Smooth muscle cell (in vitro differentiated cells): ENCODE results near the gene TAAR6. TPM values are rescaled to one million over a fixed set of nuclear protein-coding genes. Genes with fewer than 3 reads are reported as not detected.

Experiments
- DNase-seq: peaks from one replicate; lab custom pipeline; 2025; ENCODE audit not compliant: unreplicated experiment; lab: John Stamatoyannopoulos, UW
- H2AFZ ChIP-seq: fragments of 200-600 bp; sonication (generic); 2 replicates; pipeline ENCODE4 v1.6.0; 2016; ENCODE audit warnings: antibody characterized with exemption, low read depth, mild to moderate bottlenecking
- H3F3A ChIP-seq: fragments of 200-600 bp; sonication (generic); 2 replicates; pipeline ENCODE4 v1.6.0; 2017; ENCODE audit warnings: antibody characterized with exemption, low read depth
- H3K27ac ChIP-seq: fragments of 200-600 bp; sonication (generic); 2 replicates; pipeline ENCODE4 v1.5.1; 2016; ENCODE audit warnings: low read depth, mild to moderate bottlenecking
- H3K27me3 ChIP-seq: fragments of 200-600 bp; sonication (generic); 2 replicates; pipeline ENCODE4 v1.6.1; 2016; ENCODE audit warnings: low read depth, mild to moderate bottlenecking
- H3K36me3 ChIP-seq: fragments of 200-600 bp; sonication (generic); 2 replicates; pipeline ENCODE4 v1.5.1; 2016; ENCODE audit warnings: low read depth
- H3K4me1 ChIP-seq: fragments of 200-600 bp; sonication (generic); 2 replicates; pipeline ENCODE4 v1.5.1; 2016; ENCODE audit warnings: low read depth
- H3K4me2 ChIP-seq: fragments of 200-600 bp; sonication (generic); 2 replicates; pipeline ENCODE4 v1.6.0; 2016; ENCODE audit warnings: mild to moderate bottlenecking
- H3K4me3 ChIP-seq: fragments of 200-600 bp; sonication (generic); 2 replicates; pipeline ENCODE4 v1.5.1; 2016; ENCODE audit warnings: mild to moderate bottlenecking
- H3K79me2 ChIP-seq: fragments of 200-600 bp; sonication (generic); 2 replicates; pipeline ENCODE4 v1.6.0; 2016; ENCODE audit warnings: low read depth, mild to moderate bottlenecking
- H3K9ac ChIP-seq: fragments of 200-600 bp; sonication (generic); 2 replicates; pipeline ENCODE4 v1.6.0; 2016; ENCODE audit warnings: low read depth
- H3K9me3 ChIP-seq: fragments of 200-600 bp; sonication (generic); replicated peaks from 2 replicates; pipeline ENCODE4 v1.5.1; 2016; ENCODE audit warnings: low read depth
- H4K20me1 ChIP-seq: fragments of 200-600 bp; sonication (generic); 2 replicates; pipeline ENCODE4 v1.6.0; 2016; ENCODE audit warnings: low read depth
- WGBS: methylation state at CpG from one replicate; pipeline ENCODE4 v1.1.7; 2016; ENCODE audit warnings: low lambda C conversion rate; 5-methylcytosine and 5-hydroxymethylcytosine counted together
- polyA plus RNA-seq: library from polyadenylated mRNA; unstranded; fragments of >200 nt; fragmentation: Nextera tagmentation; extraction: Ambion mirVana; gene quantifications from 2 replicates; pipeline ENCODE4 v1.2.1, GENCODE V29; 2016
- total RNA-seq: library from RNA; depleted of rRNA; stranded (reverse); fragments of >200 nt; gene quantifications from 2 replicates; pipeline ENCODE4 v1.2.3, GENCODE V29; 2014
- TF ChIP-seq, protein P1 (sequence below): fragments of 200-600 bp; sonication (generic); IDR thresholded peaks from 2 replicates; pipeline ENCODE4 v1.5.1; 2017; ENCODE audit warnings: borderline replicate concordance, mild to moderate bottlenecking, antibody characterized with exemption; ENCODE audit not compliant: insufficient read depth, poor library complexity, severe bottlenecking

TAAR6 gene
- total and polyA plus RNA-seq, 2 experiments from 2014 or later = not detected

DNA sequence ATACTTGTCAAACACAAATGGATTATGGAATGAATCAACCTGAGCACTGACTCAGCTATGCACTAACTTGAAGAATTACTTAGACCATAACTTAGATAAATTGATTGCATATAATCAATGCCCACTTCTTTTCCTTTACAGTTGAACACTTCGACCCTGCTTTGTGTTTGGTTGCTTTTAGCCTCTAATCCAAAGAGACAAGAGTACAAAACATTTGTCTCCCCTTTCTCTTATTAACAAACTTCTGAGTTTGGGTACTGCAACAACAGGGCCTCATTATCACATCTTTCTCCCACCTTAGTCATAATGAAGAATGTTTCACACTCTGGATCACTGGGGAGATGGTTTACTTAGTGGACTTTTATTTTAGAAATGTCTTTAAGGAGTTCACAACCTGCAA lies 2.6 kb upstream of the TAAR6 start:
- no peak for DNase-seq
- Histone ChIP-seq H3K79me2 (no peaks in the 10 kb centered on the region), H3K9ac (no peak overlapping the region), H3K36me3 (no peaks in the 10 kb centered on the region), H3K9me3 (no peaks in the 10 kb centered on the region), H3K4me2 (no peak overlapping the region), H3K27ac (no peak overlapping the region), H3K4me3 (no peak overlapping the region), H3K4me1 (no peaks in the 10 kb centered on the region), H3K27me3 (peaks cover 13% of the 10 kb centered on the region), H3F3A (no peaks in the 10 kb centered on the region), H4K20me1 (no peaks in the 10 kb centered on the region), H2AFZ (peak overlapping the region; percentile 23)
- TF ChIP-seq, protein P1, sequence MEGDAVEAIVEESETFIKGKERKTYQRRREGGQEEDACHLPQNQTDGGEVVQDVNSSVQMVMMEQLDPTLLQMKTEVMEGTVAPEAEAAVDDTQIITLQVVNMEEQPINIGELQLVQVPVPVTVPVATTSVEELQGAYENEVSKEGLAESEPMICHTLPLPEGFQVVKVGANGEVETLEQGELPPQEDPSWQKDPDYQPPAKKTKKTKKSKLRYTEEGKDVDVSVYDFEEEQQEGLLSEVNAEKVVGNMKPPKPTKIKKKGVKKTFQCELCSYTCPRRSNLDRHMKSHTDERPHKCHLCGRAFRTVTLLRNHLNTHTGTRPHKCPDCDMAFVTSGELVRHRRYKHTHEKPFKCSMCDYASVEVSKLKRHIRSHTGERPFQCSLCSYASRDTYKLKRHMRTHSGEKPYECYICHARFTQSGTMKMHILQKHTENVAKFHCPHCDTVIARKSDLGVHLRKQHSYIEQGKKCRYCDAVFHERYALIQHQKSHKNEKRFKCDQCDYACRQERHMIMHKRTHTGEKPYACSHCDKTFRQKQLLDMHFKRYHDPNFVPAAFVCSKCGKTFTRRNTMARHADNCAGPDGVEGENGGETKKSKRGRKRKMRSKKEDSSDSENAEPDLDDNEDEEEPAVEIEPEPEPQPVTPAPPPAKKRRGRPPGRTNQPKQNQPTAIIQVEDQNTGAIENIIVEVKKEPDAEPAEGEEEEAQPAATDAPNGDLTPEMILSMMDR = no peak
- 90% methylated on average over 1 of the region's 1 CpG for WGBS

DNA sequence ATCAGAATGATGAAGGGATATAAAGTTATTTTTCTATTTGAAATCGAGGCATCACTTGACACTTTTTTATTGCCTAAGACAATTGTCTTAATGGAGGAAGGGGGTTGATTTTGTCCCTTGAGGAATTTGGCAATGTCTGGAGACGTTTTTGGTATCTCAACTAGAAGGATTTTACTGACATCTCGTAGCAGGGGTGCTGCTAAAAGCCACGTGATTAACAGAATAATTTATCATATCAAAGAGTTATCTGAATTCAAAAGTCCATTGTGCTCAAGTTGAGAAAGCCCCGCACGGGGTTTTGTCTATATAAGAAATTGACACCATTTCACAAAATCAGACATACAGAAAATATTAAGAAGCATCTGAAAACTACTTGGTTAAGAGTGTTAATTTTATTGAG lies 1.5 kb upstream of the TAAR6 start:
- Histone ChIP-seq H3K4me3 (no peak overlapping the region), H3K79me2 (no peaks in the 10 kb centered on the region), H3K9ac (no peak overlapping the region), H2AFZ (no peak overlapping the region), H3K36me3 (no peaks in the 10 kb centered on the region), H3K4me1 (no peaks in the 10 kb centered on the region), H3K27ac (no peak overlapping the region), H3K27me3 (peaks cover 13% of the 10 kb centered on the region), H3F3A (no peaks in the 10 kb centered on the region), H4K20me1 (no peaks in the 10 kb centered on the region), H3K4me2 (no peak overlapping the region), H3K9me3 (no peaks in the 10 kb centered on the region)
- 70% methylated on average over 6 of the region's 6 CpGs for WGBS
- TF ChIP-seq, protein P1 = no peak
- no peak for DNase-seq

DNA sequence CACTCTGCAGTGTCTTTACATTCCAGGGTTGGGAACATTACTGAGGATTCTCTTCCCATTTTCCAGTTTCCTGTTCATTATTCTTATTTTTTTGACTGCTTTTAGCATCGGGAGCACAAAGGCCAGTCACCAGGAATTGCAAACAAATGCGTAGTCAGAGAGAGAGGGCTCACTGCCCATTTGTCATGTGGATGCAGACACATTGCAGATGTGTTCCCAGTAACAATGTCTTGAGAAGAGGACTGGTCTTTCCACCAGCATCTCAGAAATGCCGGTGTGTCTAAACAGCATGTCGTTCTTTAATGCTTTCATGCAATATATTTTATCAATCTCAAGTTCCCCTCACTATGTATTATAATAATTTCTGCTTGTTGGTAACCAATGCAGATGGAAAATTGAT lies 952 bp upstream of the TAAR6 start:
- no peak for DNase-seq
- Histone ChIP-seq H3K9me3 (no peaks in the 10 kb centered on the region), H3K9ac (no peak overlapping the region), H3K36me3 (no peaks in the 10 kb centered on the region), H3K4me2 (no peak overlapping the region), H3K4me1 (no peaks in the 10 kb centered on the region), H3F3A (no peaks in the 10 kb centered on the region), H3K4me3 (no peak overlapping the region), H3K79me2 (no peaks in the 10 kb centered on the region), H4K20me1 (no peaks in the 10 kb centered on the region), H2AFZ (no peak overlapping the region), H3K27ac (no peak overlapping the region), H3K27me3 (peaks cover 13% of the 10 kb centered on the region)
- TF ChIP-seq, protein P1 = no peak
- 64% methylated on average over 4 of the region's 4 CpGs for WGBS

DNA sequence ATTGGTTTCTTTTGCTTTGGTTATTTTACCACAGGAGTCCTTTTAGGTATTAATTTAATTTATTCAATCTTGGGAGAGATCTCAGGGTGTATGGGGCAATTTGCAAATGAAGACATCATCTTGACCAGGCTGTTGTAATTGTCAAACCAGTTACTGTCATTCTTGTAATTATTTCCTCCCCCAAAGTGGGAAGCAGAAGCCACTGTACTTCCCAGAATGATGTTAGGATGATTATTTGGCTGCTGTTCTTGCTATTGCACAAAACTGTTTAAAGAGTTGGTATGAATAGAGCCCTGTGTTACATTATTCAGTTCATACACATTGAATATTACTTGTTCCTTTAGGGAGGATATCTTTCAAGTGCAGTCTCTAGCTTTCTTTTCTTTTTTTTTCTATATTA lies 1.7 kb downstream of the TAAR6 start:
- Histone ChIP-seq H3K27me3 (peaks cover 13% of the 10 kb centered on the region), H3K4me1 (no peaks in the 10 kb centered on the region)

More for the DNA sequence above, 1.7 kb downstream of the TAAR6 start:
- Histone ChIP-seq H3K9ac (no peak overlapping the region), H3K27ac (no peak overlapping the region), H3K79me2 (no peaks in the 10 kb centered on the region), H3F3A (no peaks in the 10 kb centered on the region), H3K4me2 (no peak overlapping the region), H3K36me3 (no peaks in the 10 kb centered on the region), H2AFZ (no peak overlapping the region), H3K4me3 (no peak overlapping the region), H4K20me1 (no peaks in the 10 kb centered on the region), H3K9me3 (no peaks in the 10 kb centered on the region)
- TF ChIP-seq, protein P1 = no peak
- no peak for DNase-seq
